ENCODE results near the gene DHH.

Gene DHH

DNA sequence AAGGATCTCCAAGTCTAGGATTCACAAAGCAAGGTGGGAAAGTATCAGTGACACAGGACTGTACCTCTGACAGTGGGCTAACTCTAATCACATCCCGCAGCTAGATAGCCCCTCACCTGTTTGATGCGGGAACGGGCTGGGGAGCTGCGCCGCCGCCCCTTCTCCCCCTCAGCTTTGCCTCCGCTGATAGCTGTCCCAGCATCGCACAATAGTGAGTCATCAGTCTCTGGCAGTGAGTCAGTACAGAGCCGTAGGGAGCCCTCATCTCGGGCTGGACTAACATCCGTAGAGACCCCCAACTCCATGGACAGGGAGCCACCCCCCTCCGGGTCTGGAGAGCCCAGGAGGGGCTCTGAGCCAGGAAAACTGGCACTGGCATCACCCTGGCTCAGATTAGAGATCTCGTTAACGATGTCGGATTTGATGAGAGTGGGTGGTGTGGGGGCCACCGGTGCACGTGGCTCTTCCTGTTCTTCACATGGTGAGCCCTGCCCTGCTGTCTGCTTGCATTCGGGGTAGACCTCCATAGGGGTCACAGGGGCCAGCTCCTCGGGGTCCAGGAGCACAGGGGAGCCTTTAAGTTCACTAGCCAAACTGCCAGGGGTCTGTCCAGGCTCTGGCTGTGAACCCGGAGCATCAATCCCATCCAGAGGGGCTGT lies 44.9 kb downstream of the DHH start:
- no peak overlapping the region for H3K27ac ChIP-seq

DNA sequence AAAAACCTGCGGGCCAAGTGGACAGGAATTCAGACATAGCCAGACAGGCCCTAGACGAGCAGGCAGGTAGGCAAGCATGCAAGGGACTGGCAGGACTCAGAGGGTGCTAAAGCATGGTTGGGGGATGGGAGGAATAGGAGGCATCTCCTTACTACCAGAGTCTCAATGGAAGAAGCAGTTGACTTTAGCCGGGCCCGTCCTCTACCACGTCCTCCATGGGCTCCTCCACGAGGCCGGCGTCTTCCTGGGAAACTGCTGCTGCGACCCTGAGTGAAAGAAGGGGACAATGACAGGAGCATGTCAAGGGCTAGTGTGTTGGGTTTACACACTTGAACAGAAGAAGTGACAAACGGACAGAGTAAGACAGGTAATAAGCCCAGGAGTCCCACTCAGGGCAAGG lies 45.6 kb downstream of the DHH start:
- TF ChIP-seq, protein P1, sequence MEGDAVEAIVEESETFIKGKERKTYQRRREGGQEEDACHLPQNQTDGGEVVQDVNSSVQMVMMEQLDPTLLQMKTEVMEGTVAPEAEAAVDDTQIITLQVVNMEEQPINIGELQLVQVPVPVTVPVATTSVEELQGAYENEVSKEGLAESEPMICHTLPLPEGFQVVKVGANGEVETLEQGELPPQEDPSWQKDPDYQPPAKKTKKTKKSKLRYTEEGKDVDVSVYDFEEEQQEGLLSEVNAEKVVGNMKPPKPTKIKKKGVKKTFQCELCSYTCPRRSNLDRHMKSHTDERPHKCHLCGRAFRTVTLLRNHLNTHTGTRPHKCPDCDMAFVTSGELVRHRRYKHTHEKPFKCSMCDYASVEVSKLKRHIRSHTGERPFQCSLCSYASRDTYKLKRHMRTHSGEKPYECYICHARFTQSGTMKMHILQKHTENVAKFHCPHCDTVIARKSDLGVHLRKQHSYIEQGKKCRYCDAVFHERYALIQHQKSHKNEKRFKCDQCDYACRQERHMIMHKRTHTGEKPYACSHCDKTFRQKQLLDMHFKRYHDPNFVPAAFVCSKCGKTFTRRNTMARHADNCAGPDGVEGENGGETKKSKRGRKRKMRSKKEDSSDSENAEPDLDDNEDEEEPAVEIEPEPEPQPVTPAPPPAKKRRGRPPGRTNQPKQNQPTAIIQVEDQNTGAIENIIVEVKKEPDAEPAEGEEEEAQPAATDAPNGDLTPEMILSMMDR (IDR thresholded peaks at IDR 0.05) = no peak
- H3K4me3 ChIP-seq = no peak overlapping the region
- no peak for DNase-seq (ENCODE audit: low spot score)
- H3K27ac ChIP-seq = no peak overlapping the region

More for the DNA sequence above, 44.9 kb downstream of the DHH start:
- no peak for DNase-seq (ENCODE audit: low spot score)
- TF ChIP-seq, protein P1 (IDR thresholded peaks at IDR 0.05) = no peak
- no peak overlapping the region for H3K4me3 ChIP-seq

DNA sequence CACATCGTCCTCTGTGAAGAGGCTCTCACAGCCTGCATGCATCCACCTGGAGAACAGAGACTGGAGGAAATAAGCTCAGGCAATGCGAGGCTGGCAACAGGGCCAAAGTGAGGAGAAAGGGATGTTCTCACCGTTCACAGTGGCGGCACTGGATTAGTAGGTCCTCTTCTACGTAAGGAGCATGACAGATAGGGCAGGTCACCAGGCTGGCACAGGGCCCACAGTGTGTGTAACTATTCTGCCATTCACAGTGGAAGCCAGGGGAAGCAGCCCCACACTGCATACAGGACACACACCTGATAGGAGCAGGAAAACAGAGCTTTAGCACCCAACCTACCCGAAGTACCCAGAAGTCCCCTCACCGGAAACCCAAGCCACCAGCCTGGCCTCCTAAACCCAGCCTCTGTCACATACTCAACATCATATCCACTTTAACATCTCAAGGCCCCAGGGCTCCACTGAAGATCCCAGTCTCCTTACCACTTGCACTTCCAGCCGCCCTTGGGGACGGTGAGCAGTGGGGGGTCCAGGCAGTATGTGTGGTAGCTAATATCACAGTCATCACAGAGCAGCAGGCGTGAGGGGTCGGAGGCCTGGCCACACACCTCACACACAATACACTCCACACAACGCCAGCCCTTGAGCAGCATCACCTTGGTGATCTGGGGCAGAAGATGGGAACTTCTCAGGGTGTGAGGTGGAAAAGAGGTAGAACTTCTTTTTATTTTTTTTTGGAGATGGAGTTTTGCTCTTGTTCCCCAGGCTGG lies 48.3 kb downstream of the DHH start:
- Histone ChIP-seq H3K4me3 (no peak overlapping the region), H3K27ac (no peak overlapping the region)
- TF ChIP-seq, protein P1 (IDR thresholded peaks at IDR 0.05) = no peak
- DNase-seq (ENCODE audit: low spot score) = no peak

DNA sequence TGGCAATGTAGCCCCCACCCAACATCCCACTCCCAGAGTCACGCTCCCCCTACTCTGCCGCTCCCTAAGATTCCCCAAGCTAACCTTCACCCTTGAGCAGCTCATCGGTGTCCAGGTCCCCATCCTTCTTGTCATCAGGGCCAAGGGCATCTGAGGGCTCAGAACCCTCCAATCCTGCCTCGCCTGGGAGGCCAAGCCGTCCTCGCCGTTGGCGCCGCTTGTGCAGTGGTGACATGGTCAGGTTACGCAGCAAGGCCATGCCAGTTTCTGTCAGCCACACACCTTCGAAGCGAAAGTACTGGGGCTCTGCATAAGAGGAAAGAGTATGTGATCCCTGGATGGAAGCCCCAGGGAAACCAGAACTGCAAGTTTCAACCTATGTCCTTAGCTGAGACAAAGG lies 49.9 kb downstream of the DHH start:
- Histone ChIP-seq H3K27ac (no peak overlapping the region), H3K4me3 (no peak overlapping the region)
- TF ChIP-seq, protein P1 (IDR thresholded peaks at IDR 0.05) = no peak
- DNase-seq (ENCODE audit: low spot score) = no peak

DNA sequence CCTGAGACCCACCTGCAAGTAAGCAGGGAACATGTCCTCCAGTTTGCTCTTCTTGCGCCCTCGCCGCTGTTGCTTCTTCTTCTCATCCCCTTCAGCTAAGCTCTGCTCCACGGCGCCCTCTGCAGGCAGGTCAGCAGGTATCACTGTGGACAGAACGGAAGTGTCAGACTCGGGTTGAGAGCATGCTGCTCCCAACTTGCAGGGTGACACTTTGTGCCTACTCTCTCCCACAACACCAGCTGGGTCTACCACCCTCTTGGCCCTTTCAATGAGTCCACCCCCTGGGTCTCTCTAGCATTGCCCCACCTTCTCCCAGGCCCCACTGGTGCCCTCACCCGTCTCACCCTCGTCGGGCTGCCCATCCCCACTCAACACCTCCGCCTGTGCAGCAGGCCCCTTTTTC lies 50.7 kb downstream of the DHH start:
- H3K4me3 ChIP-seq = no peak overlapping the region
- H3K27ac ChIP-seq = no peak overlapping the region
- DNase-seq (ENCODE audit: low spot score) = no peak
- TF ChIP-seq, protein P1 (IDR thresholded peaks at IDR 0.05) = peak; percentile 20

DNA sequence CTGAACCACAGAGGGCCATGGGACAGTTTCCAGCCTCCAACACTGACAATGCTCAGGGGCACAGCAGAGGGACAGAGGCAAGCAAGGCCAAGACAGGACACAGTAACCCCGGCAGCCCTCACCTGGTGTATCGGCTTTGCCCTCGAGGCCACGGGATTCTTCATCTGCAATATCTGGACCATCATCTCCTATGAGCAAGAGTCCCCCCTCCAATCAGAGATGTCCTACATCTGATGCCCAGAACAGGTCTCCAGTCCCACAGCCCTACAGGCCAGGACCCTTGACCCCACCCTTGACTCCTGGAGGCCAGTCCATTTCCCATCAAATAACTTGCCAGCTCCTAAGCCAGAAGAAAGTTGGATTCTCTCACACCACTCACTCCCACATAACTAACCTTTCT lies 51.4 kb downstream of the DHH start:
- Histone ChIP-seq H3K4me3 (no peak overlapping the region), H3K27ac (no peak overlapping the region)
- TF ChIP-seq, protein P1 (IDR thresholded peaks at IDR 0.05) = no peak
- no peak for DNase-seq (ENCODE audit: low spot score)

Measured in coronary artery (tissue), 2 donors.